Measurements from ENCODE around the gene CCDC18.

DNA sequence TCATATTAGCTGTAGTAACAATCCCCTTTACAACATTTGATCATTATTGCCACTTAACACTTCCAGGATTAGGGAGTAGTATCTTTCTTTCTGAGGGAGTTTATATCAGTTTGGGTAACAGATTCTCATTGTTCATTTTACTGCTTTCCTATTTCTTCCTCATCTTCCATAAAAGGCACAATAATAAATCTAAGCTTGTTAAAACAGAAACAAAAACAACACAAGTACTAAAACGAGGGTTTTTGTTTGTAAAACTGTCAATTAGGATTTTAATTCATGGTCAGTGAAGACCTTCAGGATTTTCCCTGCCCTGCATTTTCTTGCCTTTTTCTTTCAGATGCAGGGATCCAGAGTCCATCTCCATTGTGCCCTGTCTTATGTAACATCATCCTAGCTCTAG, 29.8 kb upstream of the CCDC18 start:
- TF ChIP-seq ZNF24 (tag by site-specific recombination; IDR thresholded peaks at IDR 0.05) (no peak), PRDM4 (tag by site-specific recombination; IDR thresholded peaks at IDR 0.05) (0 out of 2 replicates have a peak, but pooled peaks have one; percentile 16), ZNF423 (tag by site-specific recombination; IDR thresholded peaks at IDR 0.05) (no peak), ZNF768 (tag by site-specific recombination; IDR thresholded peaks at IDR 0.05) (no peak), ZBTB8A (tag by site-specific recombination; IDR thresholded peaks at IDR 0.05) (no peak), CTCF (tag by site-specific recombination; IDR thresholded peaks at IDR 0.05) (no peak), ZNF274 (IDR thresholded peaks at IDR 0.05; ENCODE audit: low read length) (no peak), ZNF274 (tag by site-specific recombination; IDR thresholded peaks at IDR 0.05; ENCODE audit: borderline replicate concordance) (no peak), ZNF677 (tag by site-specific recombination; IDR thresholded peaks at IDR 0.05) (no peak)
- TF ChIP-seq, protein P1, sequence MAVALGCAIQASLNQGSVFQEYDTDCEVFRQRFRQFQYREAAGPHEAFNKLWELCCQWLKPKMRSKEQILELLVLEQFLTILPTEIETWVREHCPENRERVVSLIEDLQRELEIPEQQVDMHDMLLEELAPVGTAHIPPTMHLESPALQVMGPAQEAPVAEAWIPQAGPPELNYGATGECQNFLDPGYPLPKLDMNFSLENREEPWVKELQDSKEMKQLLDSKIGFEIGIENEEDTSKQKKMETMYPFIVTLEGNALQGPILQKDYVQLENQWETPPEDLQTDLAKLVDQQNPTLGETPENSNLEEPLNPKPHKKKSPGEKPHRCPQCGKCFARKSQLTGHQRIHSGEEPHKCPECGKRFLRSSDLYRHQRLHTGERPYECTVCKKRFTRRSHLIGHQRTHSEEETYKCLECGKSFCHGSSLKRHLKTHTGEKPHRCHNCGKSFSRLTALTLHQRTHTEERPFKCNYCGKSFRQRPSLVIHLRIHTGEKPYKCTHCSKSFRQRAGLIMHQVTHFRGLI (tag by site-specific recombination; IDR thresholded peaks at IDR 0.05): no peak
